Gastrocnemius medialis (tissue), 4 donors: ENCODE measurements around the gene TSNAXIP1. TPM values are rescaled to one million over a fixed set of nuclear protein-coding genes. Genes with fewer than 3 reads are reported as not detected.

ENCODE experiments used
- ATAC-seq, 2 donors: fragments of 150-250 bp; one replicate each; pipeline ENCODE4 v1.9.1; 2016
- DNase-seq, 2 donors: peaks; one replicate each; pipeline ENCODE4 v3.0.0-alpha.2; 2019
- H3K27ac ChIP-seq, 4 donors: fragments of 200-600 bp; sonication (generic); 1 replicate in 1 of 4; 2 replicates in 3 of 4; pipeline ENCODE4 v1.5.1; 2016 to 2018; ENCODE audit warnings: mild to moderate bottlenecking in 2 of 4, moderate library complexity in 1 of 4
- H3K27me3 ChIP-seq, 3 donors: fragments of 200-600 bp; sonication (generic) in 2 of 3; 1 replicate in 1 of 3; 2 replicates in 2 of 3; pipeline versions ENCODE4 v1.5.1 to v1.6.0; 2016 to 2019; ENCODE audit warnings: mild to moderate bottlenecking in 1 of 3, moderate library complexity in 1 of 3
- H3K36me3 ChIP-seq, 2 donors: fragments of 200-600 bp; sonication (generic) in 1 of 2; one replicate each; pipeline ENCODE4 v1.5.1; 2017 to 2018
- H3K4me1 ChIP-seq, 2 donors: fragments of 200-600 bp; sonication (generic) in 1 of 2; one replicate each; pipeline ENCODE4 v1.5.1; 2016 to 2017; ENCODE audit warnings: mild to moderate bottlenecking in 2 of 2
- H3K4me3 ChIP-seq, 4 donors: fragments of 200-600 bp; sonication (generic) in 3 of 4; 1 replicate in 1 of 4; 2 replicates in 3 of 4; pipeline ENCODE4 v1.5.1; 2016 to 2019; ENCODE audit warnings: mild to moderate bottlenecking in 2 of 4
- H3K9me3 ChIP-seq, 3 donors: fragments of 200-600 bp; sonication (generic) in 2 of 3; 1 replicate in 1 of 3; 2 replicates in 2 of 3; pipeline ENCODE4 v1.5.1; 2016 to 2019
- POLR2A ChIP-seq, 2 donors: fragments of 450-650 bp; IDR thresholded peaks; one replicate each; pipeline ENCODE4 v1.6.1; 2017; ENCODE audit warnings: antibody characterized with exemption in 2 of 2, mild to moderate bottlenecking in 2 of 2, moderate library complexity in 2 of 2
- in situ Hi-C, 4 donors: fragments of 200-750 bp; cut with MboI; loops; one replicate each; pipeline versions ENCODE4 v1.15.0 to v1.8.0; 2017; ENCODE audit warnings: low sequenced_read_pairs in 4 of 4
- intact Hi-C: fragments of 100-400 bp; cut with DNase I; formaldehyde crosslinking; loops from one replicate; pipeline ENCODE4 v1.15.1; 2023; ENCODE audit warnings: low total_unique reads
- total RNA-seq, 4 donors: library from RNA; depleted of rRNA; stranded (reverse); fragments of >200 nt; gene quantifications; one replicate each; pipeline versions ENCODE4 v1.1.0 to v1.2.3, GENCODE V29; 2016
- TF ChIP-seq, protein P1 (sequence below), 5 experiments: fragments of 450-650 bp in 3 of 5; fragments of 200-600 bp in 2 of 5; sonication (generic) in 2 of 5; IDR thresholded peaks in 4 of 5; conservative IDR thresholded peaks in 1 of 5; 1 replicate in 4 of 5; 2 replicates in 1 of 5; pipeline ENCODE4 v1.5.1; 2016 to 2019; ENCODE audit warnings: antibody characterized with exemption in 5 of 5, mild to moderate bottlenecking in 3 of 5, moderate library complexity in 3 of 5

TSNAXIP1 gene
- total RNA-seq, 4 donors from 2014 or later = 0.27 to 11.0 (median 0.56) TPM; not detected in 1

DNA sequence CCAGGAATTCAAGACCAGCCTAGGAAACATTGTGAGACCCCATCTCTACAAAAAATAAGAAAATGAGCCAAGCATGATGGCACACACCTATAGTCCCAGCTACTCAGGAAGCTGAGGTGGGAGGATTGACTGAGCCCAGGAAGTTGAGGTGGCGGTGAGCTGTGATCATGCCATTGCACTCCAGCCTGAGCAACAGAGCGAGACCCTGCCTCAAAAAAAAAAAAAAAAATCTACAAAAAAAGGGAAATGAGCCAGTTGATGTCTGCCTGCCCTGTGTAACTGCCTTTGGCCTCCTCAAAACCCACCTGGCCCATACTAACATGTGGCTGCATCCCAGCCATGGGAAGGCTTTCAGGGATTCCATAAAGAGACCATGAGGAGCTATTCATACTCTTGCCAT lies 4.8 kb upstream of the TSNAXIP1 start:
- Histone ChIP-seq H3K27me3 (no peaks in the 10 kb centered on the region), H3K4me1 (peaks cover 62 to 69% of the 10 kb centered on the region in 2 donors), H3K36me3 (peaks cover 0 to 18% of the 10 kb centered on the region in 2 donors), H3K9me3 (no peaks in the 10 kb centered on the region), H3K4me3 (no peak overlapping the region), H3K27ac (peak overlapping the region; percentile 86 to 99 (median 92))
- ATAC-seq (no peak), DNase-seq (no peak)
- in situ Hi-C loops (loop anchor here in 2 of 4 donors (25.0 kb wide), 2 partner anchors 235 to 435 kb away; partner anchors contain the start of genes ESRP2 (in 1 of the 2) and PLA2G15 (in 1 of the 2)), intact Hi-C loops (loop anchor here (10.0 kb wide), 1 partner anchor 277 kb away; the partner anchor contains the start of gene RIPOR1)
- TF ChIP-seq, protein P1, sequence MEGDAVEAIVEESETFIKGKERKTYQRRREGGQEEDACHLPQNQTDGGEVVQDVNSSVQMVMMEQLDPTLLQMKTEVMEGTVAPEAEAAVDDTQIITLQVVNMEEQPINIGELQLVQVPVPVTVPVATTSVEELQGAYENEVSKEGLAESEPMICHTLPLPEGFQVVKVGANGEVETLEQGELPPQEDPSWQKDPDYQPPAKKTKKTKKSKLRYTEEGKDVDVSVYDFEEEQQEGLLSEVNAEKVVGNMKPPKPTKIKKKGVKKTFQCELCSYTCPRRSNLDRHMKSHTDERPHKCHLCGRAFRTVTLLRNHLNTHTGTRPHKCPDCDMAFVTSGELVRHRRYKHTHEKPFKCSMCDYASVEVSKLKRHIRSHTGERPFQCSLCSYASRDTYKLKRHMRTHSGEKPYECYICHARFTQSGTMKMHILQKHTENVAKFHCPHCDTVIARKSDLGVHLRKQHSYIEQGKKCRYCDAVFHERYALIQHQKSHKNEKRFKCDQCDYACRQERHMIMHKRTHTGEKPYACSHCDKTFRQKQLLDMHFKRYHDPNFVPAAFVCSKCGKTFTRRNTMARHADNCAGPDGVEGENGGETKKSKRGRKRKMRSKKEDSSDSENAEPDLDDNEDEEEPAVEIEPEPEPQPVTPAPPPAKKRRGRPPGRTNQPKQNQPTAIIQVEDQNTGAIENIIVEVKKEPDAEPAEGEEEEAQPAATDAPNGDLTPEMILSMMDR (IDR thresholded peaks at IDR 0.05 in 4 of 5, conservative IDR thresholded peaks at IDR 0.05 in 1 of 5) = no peak
- no peak for TF ChIP-seq POLR2A (IDR thresholded peaks at IDR 0.05)

GRCh38 chr16:67803894-67804293 lies 2.8 kb upstream of the TSNAXIP1 start:
- peak overlapping the region; percentile 92 to 99 (median 97) for H3K27ac ChIP-seq
- H3K36me3 ChIP-seq = peaks cover 0 to 18% of the 10 kb centered on the region in 2 donors
- no peaks in the 10 kb centered on the region for H3K27me3 ChIP-seq
- no peak for DNase-seq
- TF ChIP-seq, protein P1 (IDR thresholded peaks at IDR 0.05 in 4 of 5, conservative IDR thresholded peaks at IDR 0.05 in 1 of 5) = no peak
- intact Hi-C loops = loop anchor here (10.0 kb wide), 1 partner anchor 279 kb away; the partner anchor contains the start of gene RIPOR1
- ATAC-seq = no peak
- peaks cover 55 to 59% of the 10 kb centered on the region in 2 donors for H3K4me1 ChIP-seq
- no peak overlapping the region for H3K4me3 ChIP-seq
- in situ Hi-C loops = loop anchor here in 2 of 4 donors (25.0 kb wide), 2 partner anchors 233 to 433 kb away; partner anchors contain the start of genes ESRP2 (in 1 of the 2) and PLA2G15 (in 1 of the 2)
- no peaks in the 10 kb centered on the region for H3K9me3 ChIP-seq

GRCh38 chr16:67804853-67805542 lies 1.7 kb upstream of the TSNAXIP1 start:
- peak overlapping the region; percentile 92 to 99 (median 97) for H3K27ac ChIP-seq
- no peak for DNase-seq
- no peak for ATAC-seq
- peaks cover 0 to 18% of the 10 kb centered on the region in 2 donors for H3K36me3 ChIP-seq
- peaks cover 47 to 51% of the 10 kb centered on the region in 2 donors for H3K4me1 ChIP-seq
- in situ Hi-C loops (loop anchor here in 2 of 4 donors (25.0 kb wide), 2 partner anchors 232 to 432 kb away; partner anchors contain the start of genes ESRP2 (in 1 of the 2) and PLA2G15 (in 1 of the 2)), intact Hi-C loops (loop anchor here (10.0 kb wide), 1 partner anchor 280 kb away; the partner anchor contains the start of gene RIPOR1)
- no peaks in the 10 kb centered on the region for H3K27me3 ChIP-seq
- H3K9me3 ChIP-seq = no peaks in the 10 kb centered on the region
- TF ChIP-seq, protein P1 (IDR thresholded peaks at IDR 0.05 in 4 of 5, conservative IDR thresholded peaks at IDR 0.05 in 1 of 5) = no peak
- TF ChIP-seq POLR2A (IDR thresholded peaks at IDR 0.05) = peak in 1 of 2 donors; percentile 33
- H3K4me3 ChIP-seq = peak overlapping the region; percentile 86 to 99 (median 96)

GRCh38 chr16:67805718-67806427 lies 816 bp upstream of the TSNAXIP1 start:
- H3K27ac ChIP-seq = peak overlapping the region; percentile 92 to 99 (median 97)
- peaks cover 0 to 18% of the 10 kb centered on the region in 2 donors for H3K36me3 ChIP-seq
- DNase-seq (peak in 1 of 2 donors; percentile 48), ATAC-seq (peak; percentile 5 to 16)
- no peak for TF ChIP-seq POLR2A (IDR thresholded peaks at IDR 0.05)
- TF ChIP-seq, protein P1 (IDR thresholded peaks at IDR 0.05 in 4 of 5, conservative IDR thresholded peaks at IDR 0.05 in 1 of 5) = no peak
- in situ Hi-C loops (loop anchor here in 2 of 4 donors (25.0 kb wide), 2 partner anchors 231 to 431 kb away; partner anchors contain the start of genes ESRP2 (in 1 of the 2) and PLA2G15 (in 1 of the 2)), intact Hi-C loops (loop anchor here (2.0 to 10.0 kb wide), 3 partner anchors 41 to 281 kb away; partner anchors contain the start of genes CENPT, CTCF, NUTF2 and RIPOR1)
- peak overlapping the region; percentile 86 to 99 (median 96) for H3K4me3 ChIP-seq
- peaks cover 38 to 42% of the 10 kb centered on the region in 2 donors for H3K4me1 ChIP-seq
- H3K9me3 ChIP-seq = no peaks in the 10 kb centered on the region
- H3K27me3 ChIP-seq = no peaks in the 10 kb centered on the region
